Neuronal stem cell (in vitro differentiated cells): Measurements from ENCODE around the gene ADNP.

Experiments used
- DNase-seq: peaks from one replicate; pipeline ENCODE4 v3.0.0-alpha.2; 2013; ENCODE audit warnings: low spot score
- H2AFZ ChIP-seq: one replicate; pipeline ENCODE4 v1.6.1; 2013; ENCODE audit warnings: mild to moderate bottlenecking, low read length, inconsistent platforms
- H2AK5ac ChIP-seq: 2 replicates; pipeline ENCODE4 v1.6.1; 2013; ENCODE audit warnings: low read depth, mild to moderate bottlenecking, inconsistent platforms, low read length, moderate library complexity, mixed read lengths
- H2BK120ac ChIP-seq: 2 replicates; pipeline ENCODE4 v1.6.1; 2013; ENCODE audit warnings: low read depth, mild to moderate bottlenecking, inconsistent platforms, low read length, moderate library complexity, mixed read lengths
- H2BK12ac ChIP-seq: one replicate; pipeline ENCODE4 v1.6.1; 2013; ENCODE audit warnings: low read length, inconsistent platforms
- H2BK15ac ChIP-seq: 2 replicates; pipeline ENCODE4 v1.6.1; 2013; ENCODE audit warnings: mild to moderate bottlenecking, low read length, inconsistent platforms, mixed read lengths
- H2BK5ac ChIP-seq: one replicate; pipeline ENCODE4 v1.6.1; 2013; ENCODE audit warnings: inconsistent platforms, mild to moderate bottlenecking, low read length, moderate library complexity
- H3K14ac ChIP-seq: one replicate; pipeline ENCODE4 v1.6.1; 2013; ENCODE audit warnings: low read length, inconsistent platforms
- H3K18ac ChIP-seq: 2 replicates; pipeline ENCODE4 v1.6.1; 2013; ENCODE audit warnings: low read length, inconsistent platforms
- H3K23ac ChIP-seq: 2 replicates; pipeline ENCODE4 v1.6.1; 2013; ENCODE audit warnings: low read depth, mild to moderate bottlenecking, mixed read lengths, low read length, inconsistent platforms; ENCODE audit not compliant: poor library complexity
- H3K27ac ChIP-seq: replicated peaks from 3 replicates; pipeline ENCODE4 v1.5.1; 2013; ENCODE audit warnings: low read length, inconsistent platforms
- H3K27me3 ChIP-seq, 3 experiments: 2 replicates each; pipeline ENCODE4 v1.6.1; 2013; ENCODE audit warnings: low read length in 3 of 3, mild to moderate bottlenecking in 2 of 3, inconsistent platforms in 1 of 3, low read depth in 1 of 3, mixed read lengths in 1 of 3, moderate library complexity in 1 of 3; ENCODE audit not compliant: control insufficient read depth in 3 of 3, insufficient read depth in 3 of 3
- H3K36me3 ChIP-seq, 2 donors: replicated peaks in 1 of 2; 2 replicates each; pipeline ENCODE4 v1.6.1; 2013; ENCODE audit warnings: low read length in 2 of 2; ENCODE audit not compliant: control insufficient read depth in 2 of 2, insufficient read depth in 2 of 2
- H3K4ac ChIP-seq: 2 replicates; pipeline ENCODE4 v1.6.1; 2013; ENCODE audit warnings: inconsistent platforms, mild to moderate bottlenecking, low read length, moderate library complexity
- H3K4me1 ChIP-seq, 2 donors: 1 replicate in 1 of 2; 2 replicates in 1 of 2; pipeline ENCODE4 v1.6.1; 2013; ENCODE audit warnings: low read length in 2 of 2, low read depth in 1 of 2; ENCODE audit not compliant: control insufficient read depth in 2 of 2, insufficient read depth in 1 of 2
- H3K4me2 ChIP-seq: one replicate; pipeline ENCODE4 v1.6.1; 2013; ENCODE audit warnings: mild to moderate bottlenecking, low read length, inconsistent platforms; ENCODE audit not compliant: insufficient read depth, poor library complexity, severe bottlenecking
- H3K4me3 ChIP-seq, 2 donors: 2 replicates each; pipeline ENCODE4 v1.5.1; 2013; ENCODE audit warnings: low read length in 2 of 2, mild to moderate bottlenecking in 2 of 2, inconsistent platforms in 1 of 2, moderate library complexity in 1 of 2
- H3K79me1 ChIP-seq: one replicate; pipeline ENCODE4 v1.6.1; 2013; ENCODE audit warnings: low read depth, mild to moderate bottlenecking, inconsistent platforms, low read length, moderate library complexity
- H3K9ac ChIP-seq: one replicate; pipeline ENCODE4 v1.6.1; 2013; ENCODE audit warnings: mild to moderate bottlenecking, low read depth, low read length, inconsistent platforms; ENCODE audit not compliant: poor library complexity
- H3K9me3 ChIP-seq, 2 donors: replicated peaks in 1 of 2; 2 replicates each; pipeline versions ENCODE3 to v1.6.1; 2013; ENCODE audit warnings: low read length in 2 of 2, mild to moderate bottlenecking in 2 of 2, inconsistent platforms in 1 of 2, low read depth in 1 of 2, mixed read lengths in 1 of 2, moderate library complexity in 1 of 2; ENCODE audit not compliant: control insufficient read depth in 2 of 2, insufficient read depth in 1 of 2
- H4K8ac ChIP-seq: one replicate; pipeline ENCODE4 v1.6.1; 2013; ENCODE audit warnings: low read depth, mild to moderate bottlenecking, inconsistent platforms, low read length, moderate library complexity
- H4K91ac ChIP-seq: one replicate; pipeline ENCODE4 v1.6.1; 2013; ENCODE audit warnings: low read length, low read depth, mild to moderate bottlenecking, inconsistent platforms; ENCODE audit not compliant: poor library complexity
- WGBS, 2 donors: extraction: QIAGEN DNeasy Blood & Tissue Kit; methylation state at CpG; one replicate each; pipeline ENCODE4 v1.1.7; 2013; ENCODE audit warnings: missing lambda C conversion rate in 2 of 2, mixed read lengths in 1 of 2; ENCODE audit not compliant: insufficient read length in 2 of 2, insufficient replicate concordance in 1 of 2; ENCODE audit errors: extremely low coverage in 2 of 2; 5-methylcytosine and 5-hydroxymethylcytosine counted together

The ADNP gene

GRCh38 chr20:50887576-50887975 lies 43.7 kb downstream of the ADNP start:
- Histone ChIP-seq H3K18ac (no peak overlapping the region), H3K9me3 (peaks cover 0 to 7% of the 10 kb centered on the region in 2 donors), H3K27me3 (no peaks in the 10 kb centered on the region), H3K23ac (no peak overlapping the region), H3K14ac (no peak overlapping the region), H2BK15ac (no peak overlapping the region), H4K8ac (no peak overlapping the region), H3K79me1 (peaks cover 3% of the 10 kb centered on the region), H2AFZ (no peak overlapping the region), H3K27ac (no peak overlapping the region), H2BK120ac (no peak overlapping the region), H4K91ac (no peak overlapping the region), H3K4me1 (no peaks in the 10 kb centered on the region), H3K4me3 (no peak overlapping the region), H3K4me2 (no peak overlapping the region), H3K4ac (no peak overlapping the region), H2BK5ac (no peak overlapping the region), H2BK12ac (no peak overlapping the region), H3K9ac (no peak overlapping the region), H2AK5ac (no peak overlapping the region), H3K36me3 (peaks cover 26 to 57% of the 10 kb centered on the region in 2 donors)
- no CpG with 5 or more reads among the region's 3 CpGs for WGBS, 2 donors
- no peak for DNase-seq

DNA sequence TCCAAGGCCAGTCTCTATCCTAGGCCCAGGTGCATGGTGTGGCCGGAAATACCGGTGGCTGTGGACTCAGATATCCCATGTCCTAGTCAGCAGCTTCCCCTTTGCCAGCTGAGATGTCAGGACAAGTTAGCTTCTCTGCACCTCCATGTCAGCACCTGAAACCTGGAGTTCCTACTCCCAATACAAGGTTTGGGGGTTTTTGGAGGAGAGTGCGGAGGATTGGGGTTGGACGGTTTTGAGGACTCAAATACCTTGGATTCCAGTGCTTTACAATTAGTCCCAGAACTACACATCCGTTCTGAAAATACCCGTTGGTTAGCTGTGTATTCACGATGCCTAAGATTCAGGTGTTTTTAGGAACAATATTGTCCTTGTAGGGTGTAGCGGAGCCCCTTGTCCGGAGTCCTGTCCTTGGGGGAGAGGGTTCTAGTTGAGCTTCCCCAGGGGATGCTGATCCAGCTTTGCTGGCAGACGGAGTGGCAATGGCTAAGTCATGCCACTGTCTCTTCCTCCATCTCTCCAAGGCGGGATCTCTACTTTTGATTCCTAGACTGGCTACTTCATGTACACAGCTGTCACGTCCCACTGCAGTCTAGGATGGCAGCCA lies 45.0 kb downstream of the ADNP start:
- no peak overlapping the region for H3K23ac ChIP-seq
- no peak overlapping the region for H3K27ac ChIP-seq
- no peak overlapping the region for H2BK120ac ChIP-seq
- no peak overlapping the region for H3K4me3 ChIP-seq
- no peak overlapping the region for H4K91ac ChIP-seq
- no CpG with 5 or more reads among the region's 12 CpGs for WGBS, 2 donors
- H2AK5ac ChIP-seq, result no peak overlapping the region
- H3K14ac ChIP-seq, result no peak overlapping the region
- H3K79me1 ChIP-seq, result peaks cover 3% of the 10 kb centered on the region
- H3K18ac ChIP-seq, result no peak overlapping the region
- H2BK5ac ChIP-seq, result no peak overlapping the region
- no peak overlapping the region for H3K9ac ChIP-seq
- no peak overlapping the region for H3K4ac ChIP-seq
- H3K4me1 ChIP-seq, result no peaks in the 10 kb centered on the region
- no peak overlapping the region for H2BK12ac ChIP-seq
- no peak for DNase-seq
- no peaks in the 10 kb centered on the region for H3K27me3 ChIP-seq
- H2BK15ac ChIP-seq, result no peak overlapping the region
- peaks cover 13 to 44% of the 10 kb centered on the region in 2 donors for H3K36me3 ChIP-seq
- H2AFZ ChIP-seq, result no peak overlapping the region
- H3K9me3 ChIP-seq, result peaks cover 0 to 9% of the 10 kb centered on the region in 2 donors
- no peak overlapping the region for H4K8ac ChIP-seq
- no peak overlapping the region for H3K4me2 ChIP-seq

- no peak overlapping the region for H2BK120ac ChIP-seq
- no peak overlapping the region for H3K27ac ChIP-seq
- H3K27me3 ChIP-seq, result no peaks in the 10 kb centered on the region
- no peak overlapping the region for H3K9ac ChIP-seq
- no peak overlapping the region for H2BK5ac ChIP-seq
- no peak overlapping the region for H3K23ac ChIP-seq
- H3K4me2 ChIP-seq, result no peak overlapping the region
- H2BK12ac ChIP-seq, result no peak overlapping the region
- H3K9me3 ChIP-seq, result peaks cover 0 to 9% of the 10 kb centered on the region in 2 donors
- no peak for DNase-seq
- no peak overlapping the region for H2BK15ac ChIP-seq
- no peak overlapping the region for H3K4me3 ChIP-seq
- no peaks in the 10 kb centered on the region for H3K79me1 ChIP-seq
- no peaks in the 10 kb centered on the region for H3K4me1 ChIP-seq
- H4K91ac ChIP-seq, result no peak overlapping the region
- H3K18ac ChIP-seq, result no peak overlapping the region
- H3K36me3 ChIP-seq, result peaks cover 9 to 39% of the 10 kb centered on the region in 2 donors
- H3K14ac ChIP-seq, result no peak overlapping the region
- no peak overlapping the region for H3K4ac ChIP-seq
- H2AK5ac ChIP-seq, result no peak overlapping the region
- WGBS, 2 donors, result no CpG with 5 or more reads among the region's 5 CpGs
- H4K8ac ChIP-seq, result no peak overlapping the region
- H2AFZ ChIP-seq, result no peak overlapping the region
Observed at GRCh38 chr20:50885781-50886180, 45.5 kb downstream of the ADNP start.

DNA sequence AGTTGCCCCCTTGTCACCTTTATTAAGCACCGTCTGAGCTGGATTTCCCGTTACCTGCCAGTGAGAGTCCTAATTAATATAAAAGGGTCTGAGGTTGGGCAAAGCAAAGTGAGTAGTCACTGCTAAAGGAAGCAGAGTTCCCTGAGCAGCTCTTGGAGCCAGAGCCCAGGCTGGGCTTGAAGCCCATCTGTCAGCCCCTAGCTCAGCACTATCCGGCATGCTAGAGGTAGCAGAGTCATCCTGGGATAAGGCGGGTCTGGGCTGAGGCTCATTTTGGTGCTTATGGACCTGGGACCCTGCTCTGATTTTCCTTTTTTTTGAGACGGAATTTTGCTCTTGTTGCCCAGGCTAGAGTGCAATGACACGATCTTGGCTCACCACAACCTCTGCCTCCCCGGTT lies 46.2 kb downstream of the ADNP start:
- no CpG with 5 or more reads among the region's 7 CpGs for WGBS, 2 donors
- DNase-seq, result no peak
- Histone ChIP-seq H3K27ac (no peak overlapping the region), H3K14ac (no peak overlapping the region), H3K4ac (no peak overlapping the region), H3K79me1 (no peaks in the 10 kb centered on the region), H2BK15ac (no peak overlapping the region), H2BK120ac (no peak overlapping the region), H3K4me2 (no peak overlapping the region), H2AFZ (no peak overlapping the region), H3K23ac (no peak overlapping the region), H3K9me3 (peaks cover 0 to 9% of the 10 kb centered on the region in 2 donors), H3K4me3 (no peak overlapping the region), H3K36me3 (peaks cover 9 to 32% of the 10 kb centered on the region in 2 donors), H3K18ac (no peak overlapping the region), H3K9ac (no peak overlapping the region), H4K8ac (no peak overlapping the region), H2BK12ac (no peak overlapping the region), H3K4me1 (no peaks in the 10 kb centered on the region), H2AK5ac (no peak overlapping the region), H3K27me3 (no peaks in the 10 kb centered on the region), H4K91ac (no peak overlapping the region), H2BK5ac (no peak overlapping the region)
